Measurements from ENCODE around the gene FOSL1. TPM values are rescaled to one million over a fixed set of nuclear protein-coding genes. Genes with fewer than 3 reads are reported as not detected.

Gene FOSL1
- total RNA-seq, 6 experiments from 2014 or later: 0.35 to 1.2 (median 0.89) TPM; not detected in 2

DNA sequence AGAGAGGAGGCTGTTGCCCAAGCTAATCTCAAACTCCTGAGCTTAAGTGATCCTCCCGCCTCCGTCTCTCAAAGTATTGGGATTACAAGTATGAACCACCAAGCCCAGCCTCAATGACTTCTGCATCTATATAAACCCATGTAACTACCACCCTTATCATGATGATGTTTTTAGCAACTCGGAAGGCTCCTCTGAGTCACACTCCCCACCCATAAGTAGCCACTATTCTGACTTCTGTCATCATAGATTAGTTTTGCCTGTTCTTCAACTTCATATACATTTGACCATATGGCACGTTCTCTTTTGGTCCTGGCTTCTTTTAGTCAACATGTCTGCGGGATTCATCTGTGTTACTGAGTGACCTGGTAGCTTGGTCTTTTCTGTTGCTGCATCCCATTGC lies 6.4 kb upstream of the FOSL1 start:
- Histone ChIP-seq H3K9me3 (no peaks in the 10 kb centered on the region), H3K27ac (no peak overlapping the region), H3K4me3 (no peak overlapping the region), H3K4me1 (no peaks in the 10 kb centered on the region), H3K27me3 (no peaks in the 10 kb centered on the region), H3K36me3 (no peaks in the 10 kb centered on the region)
- TF ChIP-seq, protein P1, sequence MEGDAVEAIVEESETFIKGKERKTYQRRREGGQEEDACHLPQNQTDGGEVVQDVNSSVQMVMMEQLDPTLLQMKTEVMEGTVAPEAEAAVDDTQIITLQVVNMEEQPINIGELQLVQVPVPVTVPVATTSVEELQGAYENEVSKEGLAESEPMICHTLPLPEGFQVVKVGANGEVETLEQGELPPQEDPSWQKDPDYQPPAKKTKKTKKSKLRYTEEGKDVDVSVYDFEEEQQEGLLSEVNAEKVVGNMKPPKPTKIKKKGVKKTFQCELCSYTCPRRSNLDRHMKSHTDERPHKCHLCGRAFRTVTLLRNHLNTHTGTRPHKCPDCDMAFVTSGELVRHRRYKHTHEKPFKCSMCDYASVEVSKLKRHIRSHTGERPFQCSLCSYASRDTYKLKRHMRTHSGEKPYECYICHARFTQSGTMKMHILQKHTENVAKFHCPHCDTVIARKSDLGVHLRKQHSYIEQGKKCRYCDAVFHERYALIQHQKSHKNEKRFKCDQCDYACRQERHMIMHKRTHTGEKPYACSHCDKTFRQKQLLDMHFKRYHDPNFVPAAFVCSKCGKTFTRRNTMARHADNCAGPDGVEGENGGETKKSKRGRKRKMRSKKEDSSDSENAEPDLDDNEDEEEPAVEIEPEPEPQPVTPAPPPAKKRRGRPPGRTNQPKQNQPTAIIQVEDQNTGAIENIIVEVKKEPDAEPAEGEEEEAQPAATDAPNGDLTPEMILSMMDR (IDR thresholded peaks at IDR 0.05): no peak
- TF ChIP-seq POLR2A (IDR thresholded peaks at IDR 0.05): no peak
- intact Hi-C loops (cut with DNase I): no loop called here
- WGBS (ENCODE audit: insufficient coverage, low coverage, low lambda C conversion rate, missing lambda C conversion rate): 82% methylated on average over 5 of the region's 5 CpGs
- ATAC-seq (no peak), DNase-seq (no peak)

DNA sequence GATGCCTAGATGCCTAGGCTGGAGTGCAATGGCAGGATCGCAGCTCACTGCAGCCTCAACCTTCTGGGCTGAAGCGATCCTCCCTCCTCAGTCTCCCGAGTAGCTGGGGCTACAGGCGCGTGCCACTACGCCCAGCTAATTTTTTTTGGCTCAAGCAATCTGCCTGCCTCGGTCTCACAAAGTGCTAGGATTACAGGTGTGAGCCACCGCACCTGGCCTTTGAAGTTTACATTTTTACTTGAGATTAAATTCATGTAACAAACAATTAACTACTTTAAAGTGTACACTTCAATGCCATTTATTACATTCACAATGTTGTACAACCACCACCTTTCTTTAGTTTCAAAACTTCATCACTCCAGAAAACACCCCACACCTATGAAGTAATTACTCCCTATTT lies 3.5 kb upstream of the FOSL1 start:
- no peaks in the 10 kb centered on the region for H3K27me3 ChIP-seq
- intact Hi-C loops (cut with DNase I): no loop called here
- no peaks in the 10 kb centered on the region for H3K36me3 ChIP-seq
- WGBS (ENCODE audit: insufficient coverage, low coverage, low lambda C conversion rate, missing lambda C conversion rate): 87% methylated on average over 7 of the region's 8 CpGs
- no peaks in the 10 kb centered on the region for H3K9me3 ChIP-seq
- H3K4me3 ChIP-seq: no peak overlapping the region
- H3K27ac ChIP-seq: no peak overlapping the region
- peaks cover 0 to 9% (median 3%) of the 10 kb centered on the region in 4 donors for H3K4me1 ChIP-seq
- no peak for TF ChIP-seq POLR2A (IDR thresholded peaks at IDR 0.05)
- ATAC-seq: no peak
- DNase-seq: no peak

DNA sequence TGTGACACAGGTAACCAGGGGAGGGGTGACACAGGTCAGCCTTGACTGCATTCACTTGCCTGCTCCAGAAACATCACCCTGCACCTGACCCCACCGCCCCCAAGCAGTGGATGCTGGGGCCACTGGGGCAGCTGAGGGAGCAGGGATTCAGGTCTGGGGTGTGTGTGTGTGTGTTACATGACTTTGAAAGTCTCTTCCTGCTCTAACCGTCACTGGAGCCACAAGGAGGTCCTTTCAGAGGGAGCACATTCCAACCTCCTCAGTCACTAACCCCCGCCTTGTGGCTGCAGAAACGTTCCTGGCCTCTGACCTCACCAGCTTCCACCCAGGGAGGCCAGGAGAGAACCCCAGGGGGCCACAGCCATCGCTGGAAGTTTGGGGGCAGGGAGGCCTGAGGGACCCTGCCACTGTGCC lies 2.9 kb upstream of the FOSL1 start:
- no peak for TF ChIP-seq POLR2A (IDR thresholded peaks at IDR 0.05)
- TF ChIP-seq, protein P1 (IDR thresholded peaks at IDR 0.05): no peak
- Histone ChIP-seq H3K27me3 (no peaks in the 10 kb centered on the region), H3K36me3 (no peaks in the 10 kb centered on the region), H3K9me3 (no peaks in the 10 kb centered on the region), H3K4me1 (peaks cover 0 to 9% (median 3%) of the 10 kb centered on the region in 4 donors), H3K27ac (no peak overlapping the region), H3K4me3 (no peak overlapping the region)
- ATAC-seq (no peak), DNase-seq (no peak)
- no CpG with 5 or more reads among the region's 5 CpGs for WGBS (ENCODE audit: insufficient coverage, low coverage, low lambda C conversion rate, missing lambda C conversion rate)
- intact Hi-C loops (cut with DNase I): no loop called here

DNA sequence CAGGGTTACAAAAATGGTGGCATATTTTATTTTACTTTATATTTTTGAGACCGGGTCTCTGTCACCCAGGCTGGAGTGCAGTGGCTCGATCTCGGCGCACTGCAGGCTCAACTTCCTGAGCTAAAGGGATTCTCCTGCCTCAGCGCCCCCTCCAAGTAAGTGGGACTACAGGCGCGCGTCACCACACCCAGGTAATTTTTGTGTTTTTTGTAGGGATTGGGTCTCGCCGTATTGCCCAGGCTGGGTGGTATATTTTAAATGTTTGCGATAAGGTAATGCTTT lies 652 bp upstream of the FOSL1 start:
- H3K4me3 ChIP-seq: peak overlapping the region in 2 of 3 donors; percentile 47 to 49
- no peaks in the 10 kb centered on the region for H3K27me3 ChIP-seq
- H3K36me3 ChIP-seq: no peaks in the 10 kb centered on the region
- TF ChIP-seq, protein P1 (IDR thresholded peaks at IDR 0.05): no peak
- no peak for TF ChIP-seq POLR2A (IDR thresholded peaks at IDR 0.05)
- ATAC-seq: no peak
- 64% methylated on average over 11 of the region's 11 CpGs for WGBS (ENCODE audit: insufficient coverage, low coverage, low lambda C conversion rate, missing lambda C conversion rate)
- no peaks in the 10 kb centered on the region for H3K9me3 ChIP-seq
- peaks cover 0 to 9% (median 3%) of the 10 kb centered on the region in 4 donors for H3K4me1 ChIP-seq
- intact Hi-C loops (cut with DNase I): no loop called here
- no peak for DNase-seq
- no peak overlapping the region for H3K27ac ChIP-seq

DNA sequence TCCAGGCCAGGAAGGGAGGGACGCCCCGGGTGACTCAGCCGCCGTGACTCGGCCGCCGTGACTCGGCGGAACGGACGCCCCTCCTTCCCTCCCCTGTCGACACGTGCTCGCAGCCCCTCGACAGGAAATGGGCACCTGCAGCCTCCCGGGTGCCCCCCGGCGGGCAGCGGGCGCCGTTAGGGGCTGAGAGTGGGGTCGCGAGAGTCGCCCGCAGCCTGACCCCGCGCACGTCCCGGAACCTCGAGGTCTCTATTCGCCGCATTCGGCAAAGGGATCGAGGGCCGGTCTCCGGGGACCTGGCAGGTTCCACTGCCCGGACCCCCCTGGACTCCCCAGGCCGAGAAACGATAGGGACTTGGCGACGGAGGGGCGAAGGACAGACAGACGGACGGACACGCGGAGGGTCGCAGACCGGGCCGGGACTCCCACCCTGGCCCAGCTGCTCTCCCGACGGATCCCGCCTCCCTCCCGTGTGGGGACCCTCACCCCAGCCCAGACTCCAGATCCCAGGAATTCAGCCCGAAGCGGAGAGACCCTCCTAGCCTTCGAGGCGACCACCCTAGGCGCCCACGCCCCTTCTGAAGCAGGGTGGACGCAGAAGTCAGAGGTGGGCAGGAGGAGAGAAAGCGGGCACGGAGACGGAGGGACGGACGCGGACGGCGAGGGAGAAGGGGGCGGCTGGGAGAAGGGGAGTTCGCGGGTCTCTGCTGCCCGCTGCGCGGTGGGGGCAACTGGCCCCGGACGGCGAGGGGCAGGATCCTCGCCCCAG lies 648 bp downstream of the FOSL1 start:
- H3K36me3 ChIP-seq: no peaks in the 10 kb centered on the region
- H3K27ac ChIP-seq: peak overlapping the region in 1 of 3 donors; percentile 57
- H3K4me1 ChIP-seq: peaks cover 0 to 9% (median 3%) of the 10 kb centered on the region in 4 donors
- intact Hi-C loops (cut with DNase I): no loop called here
- WGBS (ENCODE audit: insufficient coverage, low coverage, low lambda C conversion rate, missing lambda C conversion rate): 13% methylated on average over 3 of the region's 78 CpGs
- DNase-seq (peak in 2 of 3 donors; percentile 68 to 75), ATAC-seq (peak; percentile 40 to 60 (median 49))
- no peaks in the 10 kb centered on the region for H3K9me3 ChIP-seq
- H3K4me3 ChIP-seq: peak overlapping the region; percentile 40 to 49 (median 47)
- no peak for TF ChIP-seq POLR2A (IDR thresholded peaks at IDR 0.05)
- TF ChIP-seq, protein P1 (IDR thresholded peaks at IDR 0.05): no peak
- no peaks in the 10 kb centered on the region for H3K27me3 ChIP-seq
